Posterior cingulate gyrus (tissue), 11 donors: ENCODE results near the gene CAMTA1.
A peak's percentile ranks its signal among the peaks of the same experiment; 100 is the strongest.

Experiments used
- DNase-seq, 10 donors: peaks; one replicate each; pipeline versions ENCODE4 v3.0.0 to v3.0.0-alpha.2; 2020 to 2021; ENCODE audit warnings: mixed read lengths in 3 of 10
- intact Hi-C: fragments of 100-400 bp; cut with DNase I; formaldehyde crosslinking; loops from one replicate; pipeline ENCODE4 v1.15.1; 2023

Gene CAMTA1

DNA sequence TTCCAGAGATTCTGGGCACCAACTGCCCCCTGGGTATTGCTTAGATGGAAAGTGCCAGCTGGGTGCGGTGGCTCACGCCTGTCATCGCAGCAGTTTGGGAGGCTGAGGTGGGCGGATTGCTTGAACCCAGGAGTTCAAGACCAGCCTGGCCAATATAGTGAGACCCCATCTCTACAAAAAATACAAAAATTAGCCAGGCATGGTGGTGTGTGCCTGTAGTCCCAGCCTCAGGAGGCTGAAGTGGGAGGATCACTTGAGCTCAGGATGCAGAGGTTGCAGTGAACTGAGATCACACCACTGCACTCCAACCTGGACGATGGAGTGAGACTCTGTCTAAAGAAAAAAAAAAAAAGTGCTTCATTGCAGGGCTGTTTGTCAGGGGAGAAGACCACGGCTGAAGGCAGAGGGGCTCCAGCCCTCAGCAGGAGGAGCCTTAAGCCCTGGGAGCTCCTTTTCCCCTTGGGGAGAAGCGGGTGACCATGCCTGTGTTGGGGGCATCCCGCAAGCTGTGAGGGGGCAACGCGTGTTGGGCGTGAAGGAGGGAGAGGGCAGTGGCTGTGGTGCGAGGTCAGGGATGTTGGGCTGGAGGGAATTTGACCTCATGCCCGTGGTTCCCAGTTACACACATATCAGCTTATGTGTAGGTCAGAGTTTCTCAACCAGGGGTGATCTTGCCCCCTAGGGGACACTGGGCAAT lies 854.3 kb downstream of the CAMTA1 start:
- no peak for DNase-seq
- intact Hi-C loops, result loop anchor here (10.0 kb wide), 1 partner anchor 565 kb away; no protein-coding TSS in a partner anchor

DNA sequence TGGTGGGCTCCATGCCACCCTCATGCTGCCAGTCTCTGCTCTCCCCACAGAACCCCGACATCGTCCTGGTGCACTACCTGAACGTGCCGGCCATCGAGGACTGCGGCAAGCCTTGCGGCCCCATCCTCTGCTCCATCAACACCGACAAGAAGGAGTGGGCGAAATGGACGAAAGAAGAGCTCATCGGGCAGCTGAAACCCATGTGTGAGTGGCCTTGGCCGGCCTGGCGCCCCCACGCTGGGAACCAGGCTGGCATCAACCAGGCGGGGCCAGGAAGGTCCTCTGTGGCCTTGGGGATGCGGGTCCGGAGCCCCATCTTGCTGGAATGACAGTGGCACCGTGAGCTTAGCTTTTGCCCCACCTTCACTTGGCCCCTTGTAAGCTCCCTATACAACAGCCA lies 855.1 kb downstream of the CAMTA1 start:
- intact Hi-C loops, result loop anchor here (10.0 kb wide), 1 partner anchor 566 kb away; no protein-coding TSS in a partner anchor
- DNase-seq, result no peak

DNA sequence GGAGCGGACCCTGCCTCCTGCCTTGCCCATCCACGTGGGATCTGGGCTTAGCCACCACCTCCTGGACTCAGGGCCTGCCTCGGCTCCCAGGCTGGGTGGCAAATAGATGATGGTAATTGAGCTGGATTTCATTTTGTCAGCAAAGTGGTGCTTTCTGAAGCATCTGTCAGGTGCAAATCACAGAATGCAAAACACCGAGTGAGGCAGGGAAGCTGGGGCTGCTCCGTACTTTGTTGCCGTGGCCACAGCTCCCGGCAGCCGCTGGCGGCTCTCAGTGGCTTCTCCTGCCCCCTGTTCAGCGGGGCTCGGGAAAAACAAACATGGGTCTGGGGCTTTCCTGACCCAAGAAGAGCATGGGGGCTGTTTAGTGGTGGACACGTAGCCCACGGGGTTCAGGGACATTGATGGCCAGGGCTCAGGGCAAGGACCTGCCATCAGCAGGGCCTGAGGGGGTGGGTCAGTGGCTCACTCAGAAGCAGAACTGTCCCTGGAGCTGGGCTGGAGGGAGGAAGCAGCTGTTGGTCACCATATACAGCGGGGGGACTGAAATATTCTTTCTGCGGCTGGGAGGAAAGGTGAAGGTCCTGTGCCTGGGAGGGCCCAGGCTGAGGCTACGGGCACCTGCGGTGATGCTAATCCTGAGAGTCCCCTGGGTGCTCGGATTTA lies 855.8 kb downstream of the CAMTA1 start:
- peak in 1 of 10 donors; percentile 67 for DNase-seq
- intact Hi-C loops, result loop anchor here (10.0 kb wide), 1 partner anchor 566 kb away; no protein-coding TSS in a partner anchor

DNA sequence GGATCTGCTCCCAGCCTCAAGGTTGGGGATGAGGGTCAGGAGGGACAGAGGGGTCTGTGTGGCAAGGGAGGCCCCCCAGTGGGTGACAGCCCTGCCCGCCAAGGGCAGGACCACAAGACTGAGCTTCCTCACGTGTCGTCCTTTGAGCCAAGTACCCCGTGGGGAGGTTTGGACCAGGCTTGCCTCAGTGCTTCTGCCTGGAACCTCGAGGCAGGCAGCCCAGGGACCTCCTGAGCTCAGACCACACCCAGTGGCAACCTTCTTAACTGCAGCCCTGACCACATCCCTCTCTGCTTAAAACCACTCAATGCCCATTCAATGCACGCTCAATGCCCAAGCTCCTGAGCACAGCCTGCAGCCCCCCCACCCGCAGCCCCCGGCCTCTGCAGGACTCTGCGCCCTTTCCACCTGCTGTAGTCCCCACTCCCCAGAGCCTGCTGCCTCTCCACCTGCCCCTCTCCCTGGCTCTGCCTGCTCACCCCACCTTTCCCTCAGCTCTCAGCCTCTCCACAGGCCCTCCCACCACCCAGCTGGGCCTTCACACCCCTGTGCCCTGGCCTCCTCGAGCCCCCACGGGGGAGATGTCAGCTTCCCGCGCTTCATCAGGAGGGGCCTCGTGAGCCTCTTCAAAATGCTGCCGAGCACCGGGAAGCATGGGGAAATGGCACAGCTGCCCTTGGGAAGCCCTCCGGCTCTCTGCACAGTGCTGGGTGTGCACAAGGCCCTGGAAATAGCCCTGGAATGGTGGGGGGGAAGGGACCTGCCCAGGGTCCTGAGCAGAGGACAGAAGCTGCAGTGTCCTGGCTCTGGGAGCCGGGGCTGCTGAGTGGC lies 856.5 kb downstream of the CAMTA1 start:
- intact Hi-C loops, result loop anchor here (10.0 kb wide), 1 partner anchor 567 kb away; no protein-coding TSS in a partner anchor
- DNase-seq, result peak in 1 of 10 donors; percentile 37

DNA sequence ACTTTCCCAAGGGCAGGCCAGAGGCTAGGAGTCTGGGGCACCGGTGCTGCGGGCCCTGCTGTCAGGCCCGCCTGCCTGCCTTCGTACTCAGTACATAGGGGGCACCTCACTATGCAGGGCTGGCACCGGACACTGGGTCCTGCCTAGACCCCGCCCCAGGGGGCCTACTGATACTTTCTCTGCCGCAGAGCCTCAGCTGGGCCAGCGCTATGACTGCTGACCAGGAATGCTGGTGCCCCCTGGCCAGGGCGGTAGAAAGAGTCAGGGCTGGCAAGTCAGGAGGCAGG lies 857.1 kb downstream of the CAMTA1 start:
- intact Hi-C loops, result loop anchor here (10.0 kb wide), 1 partner anchor 568 kb away; no protein-coding TSS in a partner anchor
- peak in 1 of 10 donors; percentile 62 for DNase-seq

DNA sequence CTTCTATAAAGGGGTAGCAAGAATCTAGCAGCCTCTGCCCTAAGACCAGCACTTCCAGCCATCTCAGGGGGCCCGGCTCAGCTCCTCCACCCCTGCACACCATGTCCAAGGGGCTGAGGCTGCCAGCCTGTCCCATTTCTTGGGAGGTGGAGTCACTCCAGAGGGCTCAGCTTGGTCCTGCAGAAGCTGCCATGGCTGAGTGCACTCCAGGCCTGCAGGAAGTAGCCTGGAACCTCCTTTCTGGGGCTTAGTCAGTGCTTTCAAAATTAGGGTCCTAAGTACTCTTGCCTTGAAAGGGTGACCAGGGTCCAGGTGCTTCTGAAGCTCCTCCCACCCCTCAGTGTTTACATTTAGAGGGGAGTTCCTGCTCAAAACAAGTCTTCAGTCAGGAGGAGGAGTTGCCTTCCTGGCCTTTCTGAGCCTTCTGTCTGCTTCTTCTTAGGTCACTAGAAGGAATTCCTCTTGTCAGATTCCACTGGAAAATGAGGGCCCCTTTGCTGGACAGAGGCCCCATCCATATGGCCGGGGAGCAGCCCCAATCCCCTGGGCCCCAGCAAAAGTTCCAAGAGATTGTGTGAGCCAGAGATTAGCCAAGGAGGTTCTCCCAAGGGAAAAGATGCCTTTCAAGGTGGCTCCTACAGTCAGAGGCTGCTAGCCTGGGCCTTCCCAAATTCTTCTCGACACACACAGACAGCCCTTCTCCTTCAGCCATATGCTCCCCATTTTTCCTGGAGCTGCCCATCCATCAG lies 857.7 kb downstream of the CAMTA1 start:
- peak in 1 of 10 donors; percentile 24 for DNase-seq
- intact Hi-C loops, result loop anchor here (10.0 kb wide), 1 partner anchor 568 kb away; no protein-coding TSS in a partner anchor

DNA sequence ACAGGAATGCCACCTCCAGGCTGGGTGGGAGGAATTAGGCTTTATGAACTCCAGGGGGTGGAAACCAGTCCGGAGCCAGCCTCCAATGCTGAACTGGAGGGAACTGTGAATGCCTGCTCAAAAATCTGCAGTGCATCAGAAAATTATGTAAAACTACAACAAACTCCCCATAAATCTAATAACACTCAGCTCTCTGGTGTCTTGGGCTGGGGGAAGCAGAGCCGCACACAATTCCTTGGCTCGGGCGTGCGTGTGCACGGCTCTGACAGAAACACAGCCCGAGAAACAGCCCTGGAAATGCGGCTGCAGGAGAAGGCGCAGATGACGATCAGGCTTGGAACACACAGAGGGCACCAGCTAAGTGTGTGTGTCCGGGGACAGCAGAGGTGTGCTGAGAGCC lies 858.3 kb downstream of the CAMTA1 start:
- intact Hi-C loops, result loop anchor here (10.0 kb wide), 1 partner anchor 569 kb away; no protein-coding TSS in a partner anchor
- DNase-seq, result peak in 1 of 10 donors; percentile 5

DNA sequence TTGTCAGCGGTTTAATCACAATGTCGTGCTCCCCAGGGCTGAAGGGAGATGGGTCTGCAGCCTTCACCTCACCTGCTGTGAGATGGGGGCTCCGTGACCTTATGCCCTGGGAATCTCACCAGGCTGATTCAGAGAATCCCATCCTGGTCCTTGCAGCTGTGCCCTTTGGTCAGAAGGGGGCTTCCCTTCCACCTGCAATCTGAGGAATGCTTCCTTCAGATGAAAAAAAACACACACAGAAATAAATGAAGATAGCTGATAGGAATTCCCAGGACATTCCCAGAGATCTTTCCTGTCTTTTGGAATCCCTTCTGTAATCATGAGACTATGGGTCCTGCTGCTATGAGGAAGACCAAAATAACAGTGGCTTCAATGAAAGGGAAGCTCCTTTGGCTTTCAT lies 858.8 kb downstream of the CAMTA1 start:
- DNase-seq, result no peak
- intact Hi-C loops, result loop anchor here (10.0 kb wide), 1 partner anchor 569 kb away; no protein-coding TSS in a partner anchor

DNA sequence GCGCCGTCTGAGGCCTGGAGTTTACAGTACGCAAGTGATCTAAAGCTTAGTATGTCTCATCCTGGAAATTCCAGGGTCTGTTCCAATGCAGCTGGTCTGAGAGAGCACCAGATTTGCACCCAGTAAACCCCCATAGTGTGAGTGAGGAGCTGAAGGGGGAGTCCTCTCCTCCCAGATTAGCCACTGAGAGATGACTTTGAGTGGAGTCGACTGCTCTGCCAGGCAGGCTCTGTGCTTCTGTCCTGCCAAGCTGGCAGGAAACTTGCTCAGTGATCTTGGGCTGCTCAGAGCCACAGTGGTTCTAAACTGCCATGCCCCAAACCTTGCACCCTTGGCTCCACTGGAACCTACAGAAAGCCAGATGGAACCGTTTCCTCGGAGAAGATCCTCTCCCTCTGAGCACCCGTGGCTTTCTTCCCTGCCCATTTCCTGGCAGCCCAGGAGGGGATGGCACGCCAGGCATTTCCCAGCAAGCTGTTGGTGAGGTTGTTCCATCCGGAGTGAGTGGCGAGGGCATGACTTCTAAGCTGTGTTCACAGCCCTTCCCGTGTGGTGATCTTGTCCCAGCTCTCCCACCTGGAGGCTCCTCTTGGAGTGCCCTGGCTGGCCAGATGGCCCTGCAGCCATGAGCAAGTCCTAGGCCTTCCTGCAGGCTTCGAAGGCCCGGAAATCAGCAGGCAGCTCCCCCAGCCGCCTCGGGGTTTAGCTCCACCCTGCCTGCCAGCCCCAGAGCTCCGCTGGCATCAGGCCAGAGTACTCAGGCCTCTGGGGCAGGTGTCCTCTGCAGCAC lies 859.9 kb downstream of the CAMTA1 start:
- DNase-seq, result peak in 1 of 10 donors; percentile 21
- intact Hi-C loops, result loop anchor here (10.0 kb wide), 1 partner anchor 570 kb away; no protein-coding TSS in a partner anchor

DNA sequence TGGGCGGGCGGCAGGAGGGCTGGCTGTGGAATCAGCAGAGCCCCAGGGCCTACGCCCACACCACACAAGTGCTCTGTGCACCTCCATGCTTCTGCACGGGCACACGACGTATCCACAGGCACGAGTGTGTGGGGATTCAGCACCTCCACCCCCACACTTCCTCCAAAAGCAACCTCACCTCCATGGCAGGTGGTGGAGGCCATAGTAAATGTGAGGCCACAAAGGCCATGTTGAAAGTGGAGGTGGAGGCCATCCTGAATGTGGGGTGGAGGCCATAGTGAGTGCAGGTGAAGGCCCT lies 860.4 kb downstream of the CAMTA1 start:
- no peak for DNase-seq
- intact Hi-C loops, result loop anchor here (10.0 kb wide), 1 partner anchor 571 kb away; no protein-coding TSS in a partner anchor

DNA sequence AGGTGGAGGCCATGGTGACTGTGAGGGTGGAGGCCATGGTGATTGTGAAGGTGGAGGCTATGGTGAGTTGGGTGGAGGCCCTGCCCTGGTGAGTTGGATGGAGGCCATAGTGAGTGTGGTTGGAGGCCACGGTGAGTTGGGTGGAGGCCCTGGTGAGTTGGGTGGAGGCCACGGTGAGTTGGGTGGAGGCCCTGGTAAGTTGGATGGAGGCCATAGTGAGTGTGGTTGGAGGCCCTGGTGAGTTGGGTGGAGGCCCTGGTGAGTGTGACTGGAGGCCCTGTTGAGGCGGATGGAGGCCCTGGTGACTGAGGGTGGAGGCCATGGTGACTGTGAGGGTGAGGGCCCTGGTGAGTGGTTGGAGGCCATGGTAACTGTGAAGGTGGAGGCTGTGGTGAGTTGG lies 860.9 kb downstream of the CAMTA1 start:
- intact Hi-C loops, result loop anchor here (10.0 kb wide), 1 partner anchor 571 kb away; no protein-coding TSS in a partner anchor
- no peak for DNase-seq

DNA sequence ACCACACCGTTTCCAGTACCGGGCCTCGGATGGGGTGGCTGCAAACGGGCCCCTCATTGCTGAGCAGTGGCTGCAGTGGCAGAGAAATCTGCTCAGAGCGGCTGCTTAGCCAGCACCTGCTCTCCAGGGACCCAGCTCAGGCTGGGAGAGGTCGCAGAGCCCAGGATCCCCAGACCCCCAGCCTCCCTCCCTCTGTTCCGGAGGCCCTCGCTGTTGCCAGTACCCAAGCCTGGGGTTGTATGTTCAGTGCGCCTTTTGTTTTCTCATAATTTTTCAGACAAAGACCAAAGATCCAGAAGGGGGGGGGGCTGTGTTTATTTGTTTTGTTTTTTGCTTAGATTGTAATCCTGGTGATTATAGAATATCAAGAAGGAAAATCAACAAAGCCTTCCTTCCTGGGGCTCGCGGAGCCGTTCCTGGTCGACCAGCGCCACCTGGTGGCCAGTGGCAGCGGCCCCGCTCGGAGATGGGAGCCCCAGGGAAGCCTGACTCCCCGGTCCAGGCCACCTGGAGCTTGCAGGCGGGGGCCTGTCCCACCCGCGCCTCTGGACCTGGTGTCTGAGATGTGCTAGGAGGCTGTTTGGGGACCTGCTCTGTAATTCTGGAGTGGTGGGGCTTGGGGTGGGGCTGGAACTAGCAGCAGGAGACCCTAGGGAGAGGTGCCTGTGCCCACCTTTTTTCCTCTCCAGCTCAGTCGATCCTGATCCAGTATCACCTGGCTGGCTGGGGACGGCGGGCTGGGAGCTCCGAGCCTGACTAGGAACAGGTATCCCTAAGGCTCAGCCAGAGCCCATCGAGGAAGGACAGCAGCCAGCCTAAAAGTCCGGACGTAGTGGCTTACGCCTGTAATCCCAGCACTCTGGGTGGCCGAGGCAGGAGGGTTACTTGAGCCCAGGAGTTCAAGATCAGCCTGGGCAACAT lies 862.0 kb downstream of the CAMTA1 start:
- intact Hi-C loops, result loop anchor here (1.0 to 10.0 kb wide), 2 partner anchors 193 to 572 kb away; no protein-coding TSS in a partner anchor
- peak; percentile 43 to 96 (median 80) for DNase-seq

DNA sequence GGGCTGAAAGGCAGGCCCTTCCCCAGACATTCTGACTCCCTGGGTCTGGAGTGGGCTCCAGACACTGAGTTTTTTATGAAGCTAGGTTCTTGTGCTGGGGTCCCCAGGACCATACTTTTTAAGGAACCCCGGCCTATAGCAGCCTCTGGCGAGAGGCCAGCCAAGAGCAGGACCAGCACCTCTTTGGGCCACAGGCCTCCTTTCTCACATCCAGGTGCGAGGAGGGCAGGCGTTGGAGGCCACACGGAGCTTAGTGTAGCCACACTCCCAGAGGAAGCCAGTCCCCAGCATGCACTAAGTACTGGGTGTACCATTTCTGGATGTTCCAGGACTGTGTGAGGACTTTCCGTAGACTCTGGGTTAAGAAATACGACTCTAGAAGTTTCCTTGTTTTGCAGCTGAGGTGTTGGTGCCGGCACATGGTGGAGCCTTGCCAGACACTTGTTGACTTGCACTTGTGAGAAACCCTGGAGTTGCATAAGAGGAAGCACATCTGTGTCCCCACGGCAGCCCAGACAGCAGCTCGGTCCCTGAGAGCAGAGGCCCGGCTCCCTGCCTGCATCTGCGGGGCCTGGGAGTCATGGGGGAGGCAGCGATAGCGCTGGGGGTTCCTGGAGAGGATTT lies 863.6 kb downstream of the CAMTA1 start:
- intact Hi-C loops, result loop anchor here (10.0 kb wide), 1 partner anchor 574 kb away; no protein-coding TSS in a partner anchor
- DNase-seq, result no peak

DNA sequence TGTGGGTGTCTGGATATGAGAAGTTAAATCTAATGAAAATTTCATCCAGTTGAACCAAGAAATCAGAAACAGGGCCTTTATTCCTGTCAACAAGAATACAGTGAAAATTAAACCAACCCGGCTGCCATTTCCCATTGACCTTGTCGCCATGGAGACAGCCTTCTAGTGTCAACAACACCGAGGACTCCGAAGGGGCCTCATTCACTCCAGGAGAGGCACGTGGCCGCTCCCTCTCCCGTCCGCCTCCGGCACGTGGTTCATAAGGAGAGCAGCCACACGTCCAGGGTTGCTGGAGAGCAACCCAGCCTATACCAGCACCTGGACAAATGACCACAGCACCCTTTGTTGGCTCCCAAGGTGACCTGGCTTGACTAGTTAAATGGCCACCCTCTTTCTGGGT lies 865.5 kb downstream of the CAMTA1 start:
- no peak for DNase-seq
- intact Hi-C loops, result no loop called here

DNA sequence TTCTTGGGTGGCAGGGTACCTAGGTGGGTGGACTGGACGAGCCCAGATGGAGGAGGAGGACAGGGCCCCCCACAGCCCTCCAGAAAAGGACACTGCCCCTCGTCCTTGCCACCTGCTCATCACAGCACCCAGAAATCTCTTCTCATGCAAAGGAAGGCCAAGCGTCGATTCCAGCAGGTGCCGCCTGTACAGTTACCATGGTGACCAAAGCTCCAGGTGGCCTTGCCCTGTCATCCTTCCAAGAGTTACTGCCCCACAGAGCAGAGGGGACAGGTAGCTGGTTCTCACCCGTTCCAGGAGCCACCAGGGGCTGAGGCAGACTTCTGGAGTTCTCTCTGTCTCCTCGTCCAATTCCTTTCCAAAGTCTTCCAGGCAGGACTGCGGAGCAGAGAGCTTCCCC lies 865.9 kb downstream of the CAMTA1 start:
- intact Hi-C loops, result no loop called here

DNA sequence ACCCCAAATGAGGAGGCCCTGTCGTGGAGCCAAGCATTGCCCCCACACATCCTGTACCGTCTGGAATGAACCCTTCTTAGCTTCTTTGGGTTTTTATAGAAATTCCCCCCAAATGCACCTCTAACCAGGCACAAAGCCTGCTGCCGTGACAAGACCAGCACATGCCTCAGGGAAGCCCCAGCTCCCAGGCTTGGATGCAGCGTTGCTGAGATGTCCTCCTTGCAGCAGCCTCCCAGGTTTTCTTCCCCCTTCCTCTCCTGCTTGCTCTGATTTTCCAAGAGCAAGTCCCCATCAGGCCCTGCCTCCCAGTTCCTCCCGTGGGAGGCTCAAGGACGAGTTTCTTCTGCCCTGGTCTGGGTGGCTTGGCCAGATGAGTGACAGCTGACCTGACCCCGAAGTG lies 866.8 kb downstream of the CAMTA1 start:
- DNase-seq, result no peak
- intact Hi-C loops, result no loop called here

More for the DNA sequence above, 865.9 kb downstream of the CAMTA1 start:
- DNase-seq, result no peak

DNA sequence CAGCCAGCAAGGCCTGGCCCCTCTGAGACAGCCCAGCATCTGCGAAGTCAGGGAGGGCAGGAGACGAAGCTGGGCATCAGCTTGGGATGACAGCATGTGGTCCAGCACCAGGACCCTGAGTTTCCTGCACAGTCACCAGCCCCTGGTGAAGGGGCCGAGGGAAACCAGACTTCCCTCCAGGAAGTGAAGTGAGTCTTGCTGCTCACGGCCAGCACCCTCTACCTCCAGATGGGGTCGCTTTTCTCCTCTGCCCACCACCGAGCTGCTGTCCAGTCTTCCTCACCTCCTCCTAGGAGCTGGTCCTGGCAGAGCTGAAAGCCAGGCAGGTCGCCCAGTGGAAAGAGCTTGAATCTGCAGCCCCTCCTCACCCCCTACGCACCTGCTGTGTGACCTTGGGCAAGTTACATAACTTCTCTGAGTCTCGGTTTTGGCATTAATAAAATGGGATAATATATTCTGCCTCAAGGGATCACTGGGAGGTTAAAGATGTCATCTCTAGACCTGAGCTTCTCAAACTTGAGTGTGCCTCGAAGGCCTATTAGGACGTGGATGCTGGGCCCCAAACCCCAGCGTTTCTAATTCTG lies 867.4 kb downstream of the CAMTA1 start:
- intact Hi-C loops, result no loop called here
- no peak for DNase-seq
